Activated B cell treated with CpG ODN at 0.5 μM for 24 hours (primary cell): ENCODE results near the gene G6PC3. TPM values are rescaled to one million over a fixed set of nuclear protein-coding genes. Genes with fewer than 3 reads are reported as not detected.

Source experiments
- ATAC-seq: fragments of 200-7000 bp; cut with Tn5 transposase; one replicate; pipeline ENCODE4 v1.10.0; 2021; ENCODE audit warnings: low read depth, mild to moderate bottlenecking, moderate library complexity
- CTCF ChIA-PET: fragments of 350-600 bp; sonication (Branson Sonifier 250); formaldehyde crosslinking; loops from one replicate; lab custom pipeline; 2021; ENCODE audit warnings: antibody characterized with exemption; lab: Charles Lee
- POLR2A ChIA-PET: fragments of 350-600 bp; sonication (Branson Sonifier 250); formaldehyde crosslinking; loops from one replicate; lab custom pipeline; 2021; ENCODE audit warnings: antibody characterized with exemption; lab: Charles Lee
- DNase-seq: peaks from one replicate; pipeline ENCODE4 v3.0.0; 2022
- H3K27ac Mint-ChIP-seq: one replicate; pipeline ENCODE4 v1.8.0; 2020; ENCODE audit warnings: mixed read lengths
- H3K27me3 Mint-ChIP-seq: one replicate; pipeline ENCODE4 v1.8.0; 2021; ENCODE audit warnings: mixed read lengths
- H3K36me3 Mint-ChIP-seq: one replicate; pipeline ENCODE4 v1.8.0; 2021; ENCODE audit warnings: low read depth, mixed read lengths
- H3K4me1 Mint-ChIP-seq: one replicate; pipeline ENCODE4 v1.8.0; 2021; ENCODE audit warnings: mixed read lengths
- H3K4me3 Mint-ChIP-seq: one replicate; pipeline ENCODE4 v1.8.0; 2020; ENCODE audit warnings: mild to moderate bottlenecking, mixed read lengths
- H3K9me3 Mint-ChIP-seq: one replicate; pipeline ENCODE4 v1.8.0; 2020; ENCODE audit warnings: mixed read lengths
- CTCF ChIP-seq: fragments of 200-600 bp; IDR thresholded peaks from one replicate; pipeline ENCODE4 v1.8.0; 2022; ENCODE audit warnings: antibody characterized with exemption, mild to moderate bottlenecking
- intact Hi-C: fragments of 100-400 bp; cut with micrococcal nuclease; formaldehyde crosslinking; loops from one replicate; pipeline ENCODE4 v1.15.1; 2024
- total RNA-seq: library from RNA; stranded (reverse); gene quantifications from 2 replicates; pipeline ENCODE4 v1.2.3, GENCODE V29; 2022

Gene G6PC3
- total RNA-seq, 1 donor from 2014 or later, result 35.2 TPM

- intact Hi-C loops, result no loop called here
- H3K27ac Mint-ChIP-seq, result no peak overlapping the region
- CTCF ChIA-PET, result no interaction called here
Observed at GRCh38 chr17:44049294-44050060, 21.1 kb upstream of the G6PC3 start.

GRCh38 chr17:44053125-44053872 lies 17.2 kb upstream of the G6PC3 start:
- peaks cover 3% of the 10 kb centered on the region for H3K4me1 Mint-ChIP-seq
- no peak overlapping the region for H3K27ac Mint-ChIP-seq
- ChIA-PET POLR2A (no interaction called here), CTCF (no interaction called here)
- H3K9me3 Mint-ChIP-seq, result no peaks in the 10 kb centered on the region
- intact Hi-C loops, result no loop called here
- H3K27me3 Mint-ChIP-seq, result no peaks in the 10 kb centered on the region
- H3K36me3 Mint-ChIP-seq, result peaks cover 63% of the 10 kb centered on the region
- H3K4me3 Mint-ChIP-seq, result no peak overlapping the region
- ATAC-seq (no peak), DNase-seq (no peak)
- no peak for TF ChIP-seq CTCF

More at GRCh38 chr17:44049294-44050060, 21.1 kb upstream of the G6PC3 start:
- peaks cover 3% of the 10 kb centered on the region for H3K4me1 Mint-ChIP-seq
- DNase-seq (no peak), ATAC-seq (no peak)
- H3K4me3 Mint-ChIP-seq, result no peak overlapping the region
- TF ChIP-seq CTCF, result no peak
- no peaks in the 10 kb centered on the region for H3K27me3 Mint-ChIP-seq
- H3K9me3 Mint-ChIP-seq, result peaks cover 2% of the 10 kb centered on the region
- POLR2A ChIA-PET, result no interaction called here
- peaks cover 62% of the 10 kb centered on the region for H3K36me3 Mint-ChIP-seq

GRCh38 chr17:44059101-44059892 lies 11.2 kb upstream of the G6PC3 start:
- DNase-seq (no peak), ATAC-seq (no peak)
- no peak overlapping the region for H3K27ac Mint-ChIP-seq
- ChIA-PET POLR2A (no interaction called here), CTCF (no interaction called here)
- H3K36me3 Mint-ChIP-seq, result peaks cover 64% of the 10 kb centered on the region
- H3K4me3 Mint-ChIP-seq, result no peak overlapping the region
- H3K4me1 Mint-ChIP-seq, result peaks cover 10% of the 10 kb centered on the region
- intact Hi-C loops, result no loop called here
- TF ChIP-seq CTCF, result no peak
- no peaks in the 10 kb centered on the region for H3K27me3 Mint-ChIP-seq
- no peaks in the 10 kb centered on the region for H3K9me3 Mint-ChIP-seq

- H3K27ac Mint-ChIP-seq, result no peak overlapping the region
- no peaks in the 10 kb centered on the region for H3K9me3 Mint-ChIP-seq
- no peak for DNase-seq
- peaks cover 62% of the 10 kb centered on the region for H3K36me3 Mint-ChIP-seq
- no peak for TF ChIP-seq CTCF
- CTCF ChIA-PET, result no interaction called here
- H3K27me3 Mint-ChIP-seq, result no peaks in the 10 kb centered on the region
- H3K4me3 Mint-ChIP-seq, result no peak overlapping the region
- peaks cover 16% of the 10 kb centered on the region for H3K4me1 Mint-ChIP-seq
- POLR2A ChIA-PET, result interaction anchor here (0.6 kb wide), 1 partner anchor 9 kb away, joined by 6 read pairs; no protein-coding TSS in a partner anchor
- no peak for ATAC-seq
- intact Hi-C loops, result no loop called here
Observed at GRCh38 chr17:44061446-44061845, 9.1 kb upstream of the G6PC3 start.

GRCh38 chr17:44062871-44063270 lies 7.7 kb upstream of the G6PC3 start:
- POLR2A ChIA-PET, result no interaction called here
- DNase-seq (no peak), ATAC-seq (no peak)
- Mint-ChIP-seq H3K4me1 (peaks cover 30% of the 10 kb centered on the region), H3K9me3 (no peaks in the 10 kb centered on the region), H3K27me3 (no peaks in the 10 kb centered on the region), H3K27ac (no peak overlapping the region), H3K36me3 (peaks cover 60% of the 10 kb centered on the region), H3K4me3 (no peak overlapping the region)
- no peak for TF ChIP-seq CTCF
- intact Hi-C loops, result no loop called here
- CTCF ChIA-PET, result no interaction called here
